Chondrocyte (in vitro differentiated cells): ENCODE measurements around the gene THEM4. TPM values are rescaled to one million over a fixed set of nuclear protein-coding genes. Genes with fewer than 3 reads are reported as not detected.

Experiments used
- DNase-seq: peaks from one replicate; pipeline ENCODE4 v3.0.0; 2021; ENCODE audit warnings: mixed read lengths, low spot score
- H3K27ac Mint-ChIP-seq: one replicate; pipeline ENCODE4 v1.8.0; 2021; ENCODE audit warnings: mild to moderate bottlenecking, moderate library complexity, mixed read lengths; ENCODE audit not compliant: unreplicated experiment
- H3K27me3 Mint-ChIP-seq: 2 replicates; pipeline ENCODE4 v1.8.0; 2021; ENCODE audit warnings: low read depth, mixed read lengths
- H3K36me3 Mint-ChIP-seq: 2 replicates; pipeline ENCODE4 v1.8.0; 2021; ENCODE audit warnings: low read depth, mixed read lengths
- H3K4me1 Mint-ChIP-seq: 2 replicates; pipeline ENCODE4 v1.8.0; 2021; ENCODE audit warnings: low read depth, mild to moderate bottlenecking, mixed read lengths
- H3K4me3 Mint-ChIP-seq: one replicate; pipeline ENCODE4 v1.8.0; 2021; ENCODE audit warnings: mild to moderate bottlenecking, moderate library complexity, mixed read lengths; ENCODE audit not compliant: unreplicated experiment
- H3K9me3 Mint-ChIP-seq: 2 replicates; pipeline ENCODE4 v1.8.0; 2021; ENCODE audit warnings: low read depth, mixed read lengths
- CTCF ChIP-seq: fragments of 200-600 bp; sonication (generic); IDR thresholded peaks from 2 replicates; pipeline ENCODE4 v1.5.0; 2021; ENCODE audit warnings: antibody characterized with exemption, mild to moderate bottlenecking, moderate library complexity
- total RNA-seq: library from RNA; stranded (reverse); gene quantifications from 3 replicates; pipeline ENCODE4 v1.2.1, GENCODE V29; 2021

Gene THEM4
- total RNA-seq, 1 donor from 2014 or later: 6.9 TPM

GRCh38 chr1:151918156-151918555 is 8.8 kb upstream of the THEM4 start:
- no peak for DNase-seq
- no peaks in the 10 kb centered on the region for H3K36me3 Mint-ChIP-seq
- H3K27ac Mint-ChIP-seq: no peak overlapping the region
- peaks cover 22% of the 10 kb centered on the region for H3K27me3 Mint-ChIP-seq
- peaks cover 1% of the 10 kb centered on the region for H3K9me3 Mint-ChIP-seq
- no peak overlapping the region for H3K4me3 Mint-ChIP-seq
- TF ChIP-seq CTCF: no peak
- no peaks in the 10 kb centered on the region for H3K4me1 Mint-ChIP-seq

- DNase-seq: no peak
- no peak overlapping the region for H3K4me3 Mint-ChIP-seq
- no peaks in the 10 kb centered on the region for H3K36me3 Mint-ChIP-seq
- no peak for TF ChIP-seq CTCF
- H3K27ac Mint-ChIP-seq: no peak overlapping the region
- peaks cover 3% of the 10 kb centered on the region for H3K9me3 Mint-ChIP-seq
- peaks cover 21% of the 10 kb centered on the region for H3K27me3 Mint-ChIP-seq
- no peaks in the 10 kb centered on the region for H3K4me1 Mint-ChIP-seq
Measured at GRCh38 chr1:151916726-151917370, 7.5 kb upstream of the THEM4 start.

GRCh38 chr1:151915061-151915686 is 5.9 kb upstream of the THEM4 start:
- no peaks in the 10 kb centered on the region for H3K36me3 Mint-ChIP-seq
- no peak for DNase-seq
- peaks cover 3% of the 10 kb centered on the region for H3K9me3 Mint-ChIP-seq
- TF ChIP-seq CTCF: no peak
- H3K4me3 Mint-ChIP-seq: no peak overlapping the region
- peaks cover 17% of the 10 kb centered on the region for H3K27me3 Mint-ChIP-seq
- peaks cover under 1% of the 10 kb centered on the region for H3K4me1 Mint-ChIP-seq
- no peak overlapping the region for H3K27ac Mint-ChIP-seq

GRCh38 chr1:151914076-151914475 is 4.8 kb upstream of the THEM4 start:
- Mint-ChIP-seq H3K27ac (no peak overlapping the region), H3K27me3 (peaks cover 17% of the 10 kb centered on the region), H3K4me3 (no peak overlapping the region), H3K9me3 (peaks cover 3% of the 10 kb centered on the region), H3K4me1 (peaks cover 6% of the 10 kb centered on the region), H3K36me3 (no peaks in the 10 kb centered on the region)
- no peak for DNase-seq
- no peak for TF ChIP-seq CTCF

GRCh38 chr1:151912973-151913372 is 3.7 kb upstream of the THEM4 start:
- peaks cover 15% of the 10 kb centered on the region for H3K4me1 Mint-ChIP-seq
- DNase-seq: no peak
- H3K27ac Mint-ChIP-seq: no peak overlapping the region
- peaks cover 12% of the 10 kb centered on the region for H3K27me3 Mint-ChIP-seq
- peaks cover 3% of the 10 kb centered on the region for H3K9me3 Mint-ChIP-seq
- H3K4me3 Mint-ChIP-seq: no peak overlapping the region
- no peaks in the 10 kb centered on the region for H3K36me3 Mint-ChIP-seq
- TF ChIP-seq CTCF: no peak
